C4-2B (cell line): ENCODE results near the gene SCAI.

Experiments used
- CTCF ChIP-seq: fragments of 450-650 bp; conservative IDR thresholded peaks from 2 replicates; pipeline ENCODE4 v1.5.1; 2017; ENCODE audit warnings: mild to moderate bottlenecking
- ZFX ChIP-seq: fragments of 450-650 bp; IDR thresholded peaks from 2 replicates; pipeline ENCODE4 v1.6.1; 2017

GRCh38 chr9:125038166-125038565, 105.2 kb downstream of the SCAI start:
- TF ChIP-seq CTCF (no peak), ZFX (no peak)
